Fibroblast of villous mesenchyme (primary cell): ENCODE results near the gene SLC39A1. TPM values are rescaled to one million over a fixed set of nuclear protein-coding genes. Genes with fewer than 3 reads are reported as not detected.

Experiments
- DNase-seq: peaks from one replicate; pipeline ENCODE4 v3.0.0-alpha.2; 2010; ENCODE audit warnings: low read depth
- H3K4me3 ChIP-seq: 2 replicates; pipeline ENCODE4 v1.5.1; 2011; ENCODE audit warnings: low read depth, mild to moderate bottlenecking, low read length
- CTCF ChIP-seq: IDR thresholded peaks from 2 replicates; pipeline ENCODE4 v1.5.1; 2012; ENCODE audit warnings: low read depth, mild to moderate bottlenecking, low read length; ENCODE audit not compliant: insufficient read depth
- total RNA-seq: library from RNA; depleted of rRNA; stranded (reverse); fragments of >200 nt; gene quantifications from 2 replicates; pipeline ENCODE4 v1.2.3, GENCODE V29; 2012

Gene SLC39A1
- total RNA-seq, 1 donor: 153 TPM

- no peak overlapping the region for H3K4me3 ChIP-seq
- no peak for TF ChIP-seq CTCF
- no peak for DNase-seq
Measured at GRCh38 chr1:153944005-153944826, 19.1 kb downstream of the SLC39A1 start.

- no peak overlapping the region for H3K4me3 ChIP-seq
- no peak for DNase-seq
- TF ChIP-seq CTCF: no peak
Measured at GRCh38 chr1:153942766-153943549, 20.4 kb downstream of the SLC39A1 start.

- H3K4me3 ChIP-seq: no peak overlapping the region
- no peak for TF ChIP-seq CTCF
- no peak for DNase-seq
Measured at GRCh38 chr1:153941826-153942725, 21.3 kb downstream of the SLC39A1 start.

- no peak for TF ChIP-seq CTCF
- no peak for DNase-seq
- H3K4me3 ChIP-seq: no peak overlapping the region
Measured at GRCh38 chr1:153940756-153941155, 22.6 kb downstream of the SLC39A1 start.

GRCh38 chr1:153939476-153939875 is 23.9 kb downstream of the SLC39A1 start:
- H3K4me3 ChIP-seq: no peak overlapping the region
- DNase-seq: no peak
- TF ChIP-seq CTCF: no peak

GRCh38 chr1:153938996-153939395 is 24.3 kb downstream of the SLC39A1 start:
- TF ChIP-seq CTCF: no peak
- no peak for DNase-seq
- no peak overlapping the region for H3K4me3 ChIP-seq
